DND-41 (cell line): ENCODE data around the gene CHAC1.

Source experiments
- EZH2 ChIP-seq: IDR thresholded peaks from 3 replicates; pipeline ENCODE4 v1.6.1; 2012; ENCODE audit warnings: borderline replicate concordance, low read depth, mild to moderate bottlenecking, moderate library complexity, low read length, inconsistent platforms; ENCODE audit not compliant: severe bottlenecking
- TF ChIP-seq, protein P1 (sequence below): IDR thresholded peaks from 2 replicates; pipeline ENCODE4 v1.5.1; 2012; ENCODE audit warnings: borderline replicate concordance, low read length, moderate library complexity, mild to moderate bottlenecking; ENCODE audit not compliant: poor library complexity, severe bottlenecking; ENCODE audit errors: extremely low read depth

DNA sequence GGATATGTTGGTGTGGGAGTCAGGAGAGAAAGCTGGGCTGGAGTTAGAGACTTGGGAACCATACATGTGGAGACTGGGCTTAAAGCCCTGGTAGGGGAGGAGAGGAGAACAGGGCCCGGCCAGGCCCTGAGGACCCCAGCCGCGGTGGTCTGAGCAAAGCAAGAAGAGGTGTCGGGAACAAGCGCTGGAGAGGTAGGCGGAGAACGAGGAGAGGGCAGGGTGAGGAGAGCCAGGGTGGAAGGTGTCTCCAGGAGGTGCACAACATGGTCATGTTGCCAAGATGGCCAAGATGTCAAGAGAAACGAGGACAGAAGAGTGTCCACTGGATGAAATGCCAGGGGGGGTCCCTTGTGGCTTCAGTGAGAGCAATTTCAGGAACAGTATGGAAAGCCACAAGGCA lies 5.5 kb downstream of the CHAC1 start:
- no peak for TF ChIP-seq EZH2
- TF ChIP-seq, protein P1, sequence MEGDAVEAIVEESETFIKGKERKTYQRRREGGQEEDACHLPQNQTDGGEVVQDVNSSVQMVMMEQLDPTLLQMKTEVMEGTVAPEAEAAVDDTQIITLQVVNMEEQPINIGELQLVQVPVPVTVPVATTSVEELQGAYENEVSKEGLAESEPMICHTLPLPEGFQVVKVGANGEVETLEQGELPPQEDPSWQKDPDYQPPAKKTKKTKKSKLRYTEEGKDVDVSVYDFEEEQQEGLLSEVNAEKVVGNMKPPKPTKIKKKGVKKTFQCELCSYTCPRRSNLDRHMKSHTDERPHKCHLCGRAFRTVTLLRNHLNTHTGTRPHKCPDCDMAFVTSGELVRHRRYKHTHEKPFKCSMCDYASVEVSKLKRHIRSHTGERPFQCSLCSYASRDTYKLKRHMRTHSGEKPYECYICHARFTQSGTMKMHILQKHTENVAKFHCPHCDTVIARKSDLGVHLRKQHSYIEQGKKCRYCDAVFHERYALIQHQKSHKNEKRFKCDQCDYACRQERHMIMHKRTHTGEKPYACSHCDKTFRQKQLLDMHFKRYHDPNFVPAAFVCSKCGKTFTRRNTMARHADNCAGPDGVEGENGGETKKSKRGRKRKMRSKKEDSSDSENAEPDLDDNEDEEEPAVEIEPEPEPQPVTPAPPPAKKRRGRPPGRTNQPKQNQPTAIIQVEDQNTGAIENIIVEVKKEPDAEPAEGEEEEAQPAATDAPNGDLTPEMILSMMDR: no peak
